GM21367 (cell line): ENCODE data around the gene ACAD10.

Experiments used
- ATAC-seq: cut with Tn5 transposase; IDR thresholded peaks from one replicate; pipeline ENCODE4 v1.9.1; 2021; ENCODE audit not compliant: unreplicated experiment

The ACAD10 gene

DNA sequence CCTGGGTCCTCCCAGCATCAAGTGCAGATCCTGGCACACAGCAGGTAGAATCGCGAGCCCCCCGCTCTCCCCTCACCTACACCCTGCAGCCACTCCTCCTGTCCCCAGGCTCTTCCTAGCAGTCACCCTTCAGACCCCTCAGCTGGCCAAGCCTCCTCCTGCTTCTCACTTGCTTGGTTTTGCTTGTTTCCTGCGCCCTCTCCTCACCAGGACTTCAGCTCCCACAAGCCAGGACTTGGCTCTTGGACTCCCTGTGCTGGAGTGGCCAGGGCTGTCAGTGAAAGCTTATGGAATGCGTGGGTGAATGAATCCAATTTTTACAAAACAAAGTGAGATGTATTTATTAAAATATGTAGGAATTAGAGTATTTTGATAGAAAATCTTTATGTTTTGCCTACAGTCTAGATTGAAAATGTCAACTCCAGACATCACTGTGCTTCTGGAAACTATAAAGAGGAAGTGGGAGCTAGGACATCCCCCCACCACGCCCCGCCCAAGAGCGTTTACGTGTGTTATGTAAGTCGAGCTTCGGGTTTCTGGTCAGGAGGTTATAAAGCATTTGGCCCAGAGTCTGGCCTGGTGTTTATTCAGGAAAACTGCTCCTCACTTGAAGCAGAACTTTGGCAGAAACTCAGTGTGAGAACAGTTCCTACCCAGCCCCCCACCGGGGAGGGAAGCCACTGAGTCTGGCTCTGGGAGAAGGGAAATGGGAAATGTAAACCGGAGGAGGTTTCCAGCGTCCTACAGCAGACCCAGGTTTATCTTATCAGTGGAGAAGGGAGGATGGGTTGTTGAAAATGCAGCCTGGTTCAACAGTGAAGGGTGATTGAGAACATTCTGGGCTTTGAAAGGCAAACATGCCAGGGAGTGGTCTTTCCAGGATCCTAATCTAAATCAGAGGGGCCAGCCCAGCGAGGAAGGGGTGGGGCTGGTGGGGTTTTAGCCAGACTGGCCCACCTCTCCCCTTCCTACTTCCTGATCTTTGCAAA is 89.6 kb downstream of the ACAD10 start:
- ATAC-seq: peak; percentile 62

DNA sequence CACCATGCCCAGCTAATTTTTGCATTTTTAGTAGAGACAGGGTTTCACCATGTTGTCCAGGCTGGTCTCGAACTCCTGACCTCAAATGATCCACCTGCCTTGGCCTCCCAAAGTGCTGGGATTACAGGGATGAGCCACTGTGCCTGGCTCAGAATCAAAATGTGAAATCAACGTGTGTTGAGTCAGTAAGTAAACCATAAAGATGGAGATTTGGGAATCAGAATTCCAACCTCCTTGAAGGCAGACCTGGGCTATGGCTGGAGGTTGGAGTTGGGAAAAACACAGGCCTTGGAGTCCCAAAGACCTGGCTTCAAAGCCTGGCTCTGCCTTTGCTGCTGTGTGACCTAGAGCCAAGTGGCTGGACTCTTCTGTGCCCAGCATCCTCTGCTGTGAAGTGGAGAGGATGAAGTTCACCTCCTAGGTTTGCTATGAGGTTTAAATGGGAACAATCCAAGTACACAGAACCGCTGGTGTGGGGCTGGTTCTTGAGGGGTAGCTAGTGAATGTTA is 91.0 kb downstream of the ACAD10 start:
- no peak for ATAC-seq

DNA sequence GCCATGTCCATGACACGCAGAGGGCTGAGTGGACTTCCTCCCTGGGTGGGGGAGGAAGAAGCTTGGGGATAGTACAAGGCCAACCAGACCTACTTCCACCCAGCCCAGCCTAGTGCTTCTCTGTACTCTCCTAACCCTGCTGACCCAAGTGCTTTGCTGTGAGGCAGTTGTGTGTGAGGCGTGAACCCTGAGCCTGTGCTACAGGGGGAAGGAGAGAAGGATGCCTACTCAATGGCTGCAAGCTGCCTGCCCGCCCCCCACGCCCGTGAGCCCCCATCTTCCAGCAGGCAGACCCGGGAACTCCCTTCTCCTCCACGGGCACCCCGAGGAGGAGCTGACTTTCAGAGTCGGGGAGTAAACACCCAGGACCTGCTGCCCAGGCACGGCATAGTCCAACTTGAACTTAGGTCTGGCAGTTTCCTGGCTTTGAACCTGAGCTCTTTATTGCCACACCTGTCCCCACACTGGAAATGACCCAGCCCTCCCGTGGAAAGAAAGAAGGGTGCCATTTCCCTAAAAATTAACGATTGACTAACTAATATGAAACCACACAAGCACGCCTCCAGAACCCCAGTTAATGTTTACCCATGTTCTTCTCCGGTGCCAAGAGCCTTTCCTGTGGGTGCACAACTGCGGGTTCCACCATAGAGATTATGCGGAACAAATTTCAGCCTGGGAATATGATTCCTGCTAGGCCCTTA is 91.6 kb downstream of the ACAD10 start:
- no peak for ATAC-seq

DNA sequence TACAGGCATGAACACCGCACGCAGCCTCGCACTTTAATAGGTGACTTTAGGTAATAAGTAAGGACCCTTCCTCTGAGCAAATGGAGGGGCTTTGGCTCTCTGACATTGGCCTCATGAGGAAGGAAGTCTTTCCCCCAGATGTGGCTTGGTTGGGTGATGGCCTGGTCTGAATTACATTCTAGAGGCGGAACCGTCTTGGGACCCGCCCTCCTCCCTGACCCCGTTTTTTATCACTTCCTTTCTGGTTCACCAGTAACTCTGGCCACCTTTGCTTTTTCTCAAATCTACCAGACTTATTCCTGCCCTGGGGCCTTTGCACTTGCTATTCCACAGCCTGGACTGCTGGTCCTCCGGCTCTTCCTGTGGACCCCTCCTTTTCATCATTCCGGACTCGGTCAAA is 94.3 kb downstream of the ACAD10 start:
- ATAC-seq: no peak

DNA sequence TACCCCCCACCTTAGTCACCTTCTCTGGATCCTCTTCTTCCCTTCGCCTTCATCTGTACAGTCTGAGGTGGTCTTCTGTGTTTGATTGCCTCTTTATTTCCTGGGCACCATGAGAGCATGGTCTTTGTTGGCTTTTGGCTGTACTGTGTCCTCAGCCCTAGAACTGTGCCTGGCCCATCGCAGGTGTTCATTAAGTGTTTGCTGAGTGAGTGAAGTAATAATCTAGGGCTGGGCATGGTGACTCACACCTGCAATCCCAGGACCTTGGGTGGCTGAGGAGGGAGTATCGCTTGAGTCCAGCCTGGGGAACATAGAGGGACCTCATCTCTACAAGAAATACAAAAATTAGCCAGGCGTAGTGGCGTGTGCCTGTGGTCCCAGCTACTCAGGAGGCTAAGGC is 94.8 kb downstream of the ACAD10 start:
- ATAC-seq: no peak

DNA sequence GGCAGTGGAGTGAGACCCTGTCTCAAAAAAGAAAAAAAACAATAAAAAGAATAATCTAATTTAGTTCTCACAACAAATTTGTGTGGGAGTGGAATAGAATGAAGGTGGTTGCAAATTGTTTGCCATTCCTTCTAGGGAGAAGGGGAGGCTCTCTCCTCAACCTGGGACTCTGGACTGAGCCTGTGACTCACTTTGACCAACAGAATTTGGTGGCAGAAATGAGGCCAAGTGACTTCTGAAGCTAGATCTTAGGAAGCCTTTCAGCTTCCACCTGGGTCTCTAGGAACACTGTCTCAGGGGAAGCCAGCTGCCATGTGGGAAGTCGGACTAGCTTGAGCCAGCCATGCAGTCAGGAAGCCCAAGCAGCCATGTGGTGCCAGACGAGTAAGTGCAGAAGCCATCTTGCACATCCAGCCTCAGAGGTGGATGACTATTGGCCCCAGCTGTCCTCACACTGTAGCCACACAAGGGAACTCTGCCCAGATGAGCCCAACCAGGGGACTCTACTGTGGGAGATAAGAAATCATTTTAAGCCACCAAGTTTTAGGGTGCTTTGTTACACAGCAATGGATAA is 95.3 kb downstream of the ACAD10 start:
- ATAC-seq: no peak

DNA sequence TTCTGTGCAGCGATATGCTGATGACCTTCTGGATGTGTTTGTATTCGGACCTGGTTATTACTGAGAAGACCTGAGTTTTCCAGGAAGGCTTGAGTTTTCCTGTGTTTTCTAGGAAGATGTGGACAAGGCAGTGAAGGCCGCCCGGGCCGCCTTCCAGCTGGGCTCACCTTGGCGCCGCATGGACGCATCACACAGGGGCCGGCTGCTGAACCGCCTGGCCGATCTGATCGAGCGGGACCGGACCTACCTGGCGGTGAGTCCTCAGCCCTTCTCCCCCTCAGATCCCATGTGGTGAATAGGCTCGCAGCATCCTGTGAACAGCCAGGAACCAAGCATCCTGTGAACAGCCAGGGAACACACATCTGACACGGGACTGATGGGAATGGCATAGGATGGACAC is 97.2 kb downstream of the ACAD10 start:
- no peak for ATAC-seq

DNA sequence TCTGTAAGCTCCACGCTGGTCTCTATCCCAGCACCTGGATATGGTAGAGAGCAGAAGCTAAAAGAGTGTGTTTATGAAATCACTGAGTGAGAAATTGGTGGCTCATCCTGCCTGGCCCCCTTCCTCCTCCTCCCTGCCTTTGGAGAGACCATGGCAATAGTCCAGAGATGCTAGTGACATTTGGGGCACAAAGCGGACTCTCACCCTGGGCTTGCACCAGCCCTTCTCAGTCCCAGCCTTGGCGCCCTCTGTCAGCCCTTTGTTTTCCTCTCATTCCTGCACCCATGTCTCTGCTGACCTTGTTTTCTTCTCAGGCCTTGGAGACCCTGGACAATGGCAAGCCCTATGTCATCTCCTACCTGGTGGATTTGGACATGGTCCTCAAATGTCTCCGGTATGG is 99.1 kb downstream of the ACAD10 start:
- ATAC-seq: no peak

DNA sequence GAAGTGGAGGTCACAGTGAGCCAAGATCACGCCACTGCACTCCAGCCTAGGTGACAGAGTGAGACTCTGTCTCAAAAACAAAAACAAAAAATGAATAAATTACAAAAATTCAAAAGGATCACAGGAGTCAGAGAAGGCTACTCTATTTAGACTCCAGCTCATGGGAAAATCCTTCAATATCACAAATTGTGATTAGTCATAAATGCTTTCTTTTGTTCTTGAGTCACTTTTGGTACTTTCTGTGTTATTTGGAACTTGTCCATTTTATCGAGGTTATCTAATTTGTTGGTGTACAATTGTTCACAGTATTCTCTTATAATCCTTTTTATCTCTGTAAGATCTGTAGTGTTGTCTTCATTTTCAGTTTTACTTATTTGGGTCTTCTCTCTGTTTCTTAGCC is 99.8 kb downstream of the ACAD10 start:
- ATAC-seq: no peak

DNA sequence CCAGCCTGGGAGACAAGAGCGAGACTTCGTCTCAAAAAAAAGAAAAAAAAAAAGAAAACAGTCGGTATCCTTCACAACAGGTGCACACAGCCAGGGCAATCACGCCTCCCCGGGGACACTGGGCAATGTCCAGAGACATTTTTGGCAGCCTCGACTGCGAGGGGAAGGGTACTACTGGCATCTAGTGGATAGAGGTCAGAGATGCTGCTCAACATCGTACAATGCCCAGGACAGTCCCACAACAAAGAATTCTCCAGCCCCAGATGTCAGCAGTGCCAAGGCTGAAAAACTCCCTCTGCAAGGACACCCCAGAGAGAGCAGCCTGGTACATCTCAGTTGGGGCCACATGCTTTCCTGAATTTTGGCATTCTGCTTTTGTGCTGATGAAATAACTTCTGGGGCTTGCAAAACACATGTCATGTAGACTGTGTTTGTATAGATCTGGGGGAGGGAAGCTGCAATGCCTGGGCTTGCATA is 102.4 kb downstream of the ACAD10 start:
- no peak for ATAC-seq

DNA sequence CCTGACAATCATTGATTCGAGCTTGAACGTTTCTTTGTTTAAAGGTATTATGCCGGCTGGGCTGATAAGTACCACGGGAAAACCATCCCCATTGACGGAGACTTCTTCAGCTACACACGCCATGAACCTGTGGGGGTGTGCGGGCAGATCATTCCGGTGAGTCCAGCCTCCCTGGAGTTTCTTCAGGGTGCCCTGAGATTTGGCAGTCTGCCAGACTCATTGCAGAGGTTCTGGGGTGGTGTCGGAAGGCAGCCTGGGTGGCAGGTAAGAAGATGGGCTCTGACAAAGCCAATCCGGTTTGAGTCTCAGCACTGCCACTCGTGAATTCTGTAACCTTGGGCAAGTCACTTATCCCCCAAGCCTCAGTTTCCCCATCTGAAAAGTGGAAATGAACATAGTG is 103.9 kb downstream of the ACAD10 start:
- no peak for ATAC-seq

DNA sequence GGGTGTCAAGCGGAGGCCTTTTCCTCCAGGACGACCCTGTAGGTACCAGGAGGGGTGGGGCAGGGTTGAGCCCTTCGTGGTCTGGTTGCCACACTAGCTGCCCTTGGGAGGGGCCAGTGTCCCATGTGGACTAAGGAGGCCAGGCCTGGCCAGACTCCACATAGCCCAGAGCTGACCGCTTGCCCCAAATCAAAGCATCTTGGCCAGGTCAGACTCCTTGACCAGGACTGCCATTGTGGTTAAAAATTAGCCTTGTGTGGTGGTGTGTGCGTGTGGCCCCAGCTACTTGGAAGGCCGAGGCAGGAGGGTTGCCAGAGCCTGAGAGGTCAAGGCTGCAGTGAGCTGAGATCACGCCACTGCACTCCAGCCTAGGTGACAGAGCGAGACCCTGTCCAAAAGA is 105.7 kb downstream of the ACAD10 start:
- no peak for ATAC-seq

DNA sequence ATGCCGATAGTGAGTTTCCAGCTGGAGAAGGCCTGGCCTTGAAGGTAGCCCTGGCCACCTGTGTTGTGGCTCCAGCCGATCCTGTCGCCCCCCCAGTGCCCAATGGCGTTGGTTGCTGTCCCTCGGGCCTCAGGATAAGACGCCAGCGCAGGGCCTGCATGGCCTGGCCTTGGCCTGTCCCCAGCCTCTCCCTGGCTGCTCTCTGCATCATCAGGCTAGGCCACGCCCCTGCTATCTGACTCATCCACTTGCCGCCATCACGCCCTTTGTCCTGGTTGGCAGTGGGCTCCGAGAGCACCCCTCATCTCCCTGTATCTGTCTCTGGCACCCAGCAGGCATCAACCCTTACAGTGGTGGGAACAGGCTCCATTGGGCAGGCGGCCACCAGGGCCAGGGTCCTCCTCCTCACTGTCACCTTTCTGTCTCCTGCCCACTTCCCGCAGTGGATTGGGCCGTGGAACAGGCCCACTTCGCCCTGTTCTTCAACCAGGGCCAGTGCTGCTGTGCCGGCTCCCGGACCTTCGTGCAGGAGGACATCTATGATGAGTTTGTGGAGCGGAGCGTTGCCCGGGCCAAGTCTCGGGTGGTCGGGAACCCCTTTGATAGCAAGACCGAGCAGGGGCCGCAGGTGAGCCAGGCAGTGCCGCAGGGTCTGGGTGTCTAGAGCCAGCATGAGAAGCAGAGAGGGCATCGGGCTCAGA is 106.5 kb downstream of the ACAD10 start:
- no peak for ATAC-seq

DNA sequence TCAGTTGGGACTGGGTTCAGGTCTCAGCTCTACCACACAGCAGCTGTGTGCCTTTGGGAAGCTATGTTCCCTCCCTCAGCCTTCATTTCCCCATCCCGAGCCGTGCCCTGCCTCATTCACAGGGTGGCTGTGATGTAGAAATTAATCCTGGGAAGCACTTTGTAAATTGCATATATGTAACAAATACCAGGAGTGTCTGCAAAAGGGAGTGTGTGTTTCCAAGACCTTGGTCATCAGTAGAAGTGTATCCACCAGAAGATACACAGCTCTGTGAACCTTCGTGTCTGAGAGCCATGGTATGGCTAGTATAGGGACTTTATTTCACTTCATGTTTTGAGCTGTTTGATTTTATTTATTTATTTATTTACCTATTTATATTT is 107.0 kb downstream of the ACAD10 start:
- no peak for ATAC-seq

DNA sequence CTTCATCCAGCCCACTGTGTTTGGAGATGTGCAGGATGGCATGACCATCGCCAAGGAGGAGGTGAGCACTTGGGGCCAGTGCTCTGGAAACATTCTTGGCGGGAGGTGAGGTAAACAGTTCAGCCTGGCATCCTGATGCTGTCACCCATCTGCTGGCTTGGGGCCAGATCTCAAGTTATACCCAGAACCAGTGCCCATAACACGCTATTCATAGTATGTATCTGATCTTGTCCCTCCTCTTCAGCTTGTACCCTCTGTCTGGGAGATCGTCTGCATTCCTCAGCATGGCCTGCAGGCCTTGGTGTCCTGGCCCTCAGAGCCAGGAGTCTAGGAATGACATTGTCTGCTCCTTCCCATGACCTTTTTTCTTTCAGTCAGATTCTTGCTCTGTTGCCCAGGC is 112.3 kb downstream of the ACAD10 start:
- no peak for ATAC-seq

DNA sequence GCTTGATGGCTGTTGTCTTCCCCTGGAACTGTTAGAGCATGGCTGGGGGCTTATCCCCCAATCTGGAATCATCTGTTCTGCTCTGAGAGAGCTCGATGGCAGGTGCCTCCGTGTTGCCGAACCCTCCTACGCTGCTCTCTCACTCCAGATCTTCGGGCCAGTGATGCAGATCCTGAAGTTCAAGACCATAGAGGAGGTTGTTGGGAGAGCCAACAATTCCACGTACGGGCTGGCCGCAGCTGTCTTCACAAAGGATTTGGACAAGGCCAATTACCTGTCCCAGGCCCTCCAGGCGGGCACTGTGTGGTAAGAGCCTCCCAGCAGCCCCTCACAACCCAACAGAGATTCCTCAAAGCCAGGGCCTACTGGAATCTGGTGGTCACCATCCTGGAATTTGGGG is 113.9 kb downstream of the ACAD10 start:
- no peak for ATAC-seq

DNA sequence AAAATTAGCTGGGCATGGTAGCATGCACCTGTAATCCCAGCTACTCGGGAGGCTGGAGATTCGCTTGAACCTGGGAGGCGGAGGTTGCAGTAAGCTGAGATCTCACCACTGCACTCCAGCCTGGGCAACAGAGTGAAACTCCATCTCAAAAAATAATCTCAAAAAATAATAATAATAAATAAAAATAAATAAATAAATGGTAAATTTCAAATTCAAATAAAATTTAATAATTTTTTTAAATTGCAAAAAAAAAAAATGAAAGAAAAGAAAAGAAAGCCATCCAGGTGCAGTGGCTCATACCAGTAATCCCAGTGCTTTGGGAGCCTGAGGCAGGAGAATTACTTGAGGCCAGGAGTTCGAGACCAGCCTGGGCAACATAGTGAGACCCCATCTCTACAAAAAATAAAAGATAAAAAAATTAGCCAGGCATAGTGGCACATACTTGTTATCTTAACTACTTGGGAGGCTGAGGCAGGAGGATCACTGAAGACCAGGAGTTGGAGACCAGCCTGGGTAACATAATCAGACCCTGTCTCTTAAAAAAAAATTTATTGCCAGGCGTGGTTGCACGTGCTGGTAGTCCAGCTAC is 117.3 kb downstream of the ACAD10 start:
- no peak for ATAC-seq

DNA sequence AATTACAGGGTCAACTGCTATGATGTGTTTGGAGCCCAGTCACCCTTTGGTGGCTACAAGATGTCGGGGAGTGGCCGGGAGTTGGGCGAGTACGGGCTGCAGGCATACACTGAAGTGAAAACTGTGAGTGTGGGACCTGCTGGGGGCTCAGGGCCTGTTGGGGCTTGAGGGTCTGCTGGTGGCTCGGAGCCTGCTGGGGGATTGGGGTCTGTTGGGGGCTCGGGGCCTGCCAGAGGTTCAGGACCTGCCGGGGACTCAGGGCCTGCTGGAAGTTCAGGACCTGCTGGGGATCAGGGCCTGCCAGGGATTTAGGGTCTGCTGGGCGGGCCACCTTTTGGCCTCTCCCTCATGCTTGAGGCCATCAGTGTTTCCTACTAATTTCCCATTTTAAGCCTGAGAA is 118.0 kb downstream of the ACAD10 start:
- no peak for ATAC-seq

DNA sequence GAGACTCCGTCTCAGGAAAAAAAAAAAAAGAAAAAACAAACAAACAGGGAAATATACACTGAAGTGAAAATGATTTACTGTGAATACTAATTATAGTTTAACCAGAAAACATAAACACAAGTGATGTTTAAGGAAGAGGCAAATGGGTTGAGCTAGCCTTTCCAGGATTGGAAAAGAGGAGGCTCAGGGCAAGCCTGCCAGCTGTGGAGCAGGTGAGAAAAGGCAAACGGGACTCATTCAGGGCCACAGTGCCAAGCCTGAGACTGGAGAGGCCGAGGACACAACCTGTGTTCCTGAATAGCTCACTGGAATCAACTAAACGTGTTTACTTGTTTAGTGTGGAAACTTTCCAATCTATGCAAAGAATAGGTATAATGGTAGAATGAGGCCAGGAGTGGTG is 120.5 kb downstream of the ACAD10 start:
- no peak for ATAC-seq
